AG10803 (cell line): ENCODE data around the gene MTNR1B.

Source experiments
- DNase-seq: peaks from one replicate; pipeline ENCODE4 v3.0.0; 2010; ENCODE audit warnings: low read depth
- H3K4me3 ChIP-seq: 2 replicates; pipeline ENCODE4 v1.5.1; 2011; ENCODE audit warnings: mild to moderate bottlenecking, low read length, control low read depth
- TF ChIP-seq, protein P1 (sequence below): conservative IDR thresholded peaks from 2 replicates; pipeline ENCODE4 v1.5.1; 2011; ENCODE audit warnings: mild to moderate bottlenecking, low read length, control low read depth, inconsistent platforms

Gene MTNR1B

DNA sequence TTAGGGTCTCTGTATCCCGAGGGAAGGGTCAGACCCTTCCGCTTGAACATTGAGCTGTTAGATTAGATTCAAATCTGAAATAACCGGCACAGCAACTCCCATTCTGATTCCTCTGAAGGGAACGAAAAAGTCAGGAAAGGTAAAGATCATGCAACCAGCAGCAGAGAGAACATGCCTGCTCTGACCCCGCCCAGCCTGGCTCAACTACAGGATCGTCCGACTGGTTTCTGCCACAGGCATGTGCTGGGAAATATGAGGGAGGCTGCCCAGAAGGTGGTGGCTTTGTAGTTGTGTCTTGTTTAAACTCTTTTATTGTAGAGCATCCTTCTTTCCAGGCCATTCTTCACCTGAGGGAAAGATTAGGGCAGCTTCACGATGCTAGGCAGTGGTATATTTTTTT lies 5.0 kb upstream of the MTNR1B start:
- no peak overlapping the region for H3K4me3 ChIP-seq
- no peak for DNase-seq
- TF ChIP-seq, protein P1, sequence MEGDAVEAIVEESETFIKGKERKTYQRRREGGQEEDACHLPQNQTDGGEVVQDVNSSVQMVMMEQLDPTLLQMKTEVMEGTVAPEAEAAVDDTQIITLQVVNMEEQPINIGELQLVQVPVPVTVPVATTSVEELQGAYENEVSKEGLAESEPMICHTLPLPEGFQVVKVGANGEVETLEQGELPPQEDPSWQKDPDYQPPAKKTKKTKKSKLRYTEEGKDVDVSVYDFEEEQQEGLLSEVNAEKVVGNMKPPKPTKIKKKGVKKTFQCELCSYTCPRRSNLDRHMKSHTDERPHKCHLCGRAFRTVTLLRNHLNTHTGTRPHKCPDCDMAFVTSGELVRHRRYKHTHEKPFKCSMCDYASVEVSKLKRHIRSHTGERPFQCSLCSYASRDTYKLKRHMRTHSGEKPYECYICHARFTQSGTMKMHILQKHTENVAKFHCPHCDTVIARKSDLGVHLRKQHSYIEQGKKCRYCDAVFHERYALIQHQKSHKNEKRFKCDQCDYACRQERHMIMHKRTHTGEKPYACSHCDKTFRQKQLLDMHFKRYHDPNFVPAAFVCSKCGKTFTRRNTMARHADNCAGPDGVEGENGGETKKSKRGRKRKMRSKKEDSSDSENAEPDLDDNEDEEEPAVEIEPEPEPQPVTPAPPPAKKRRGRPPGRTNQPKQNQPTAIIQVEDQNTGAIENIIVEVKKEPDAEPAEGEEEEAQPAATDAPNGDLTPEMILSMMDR = no peak

DNA sequence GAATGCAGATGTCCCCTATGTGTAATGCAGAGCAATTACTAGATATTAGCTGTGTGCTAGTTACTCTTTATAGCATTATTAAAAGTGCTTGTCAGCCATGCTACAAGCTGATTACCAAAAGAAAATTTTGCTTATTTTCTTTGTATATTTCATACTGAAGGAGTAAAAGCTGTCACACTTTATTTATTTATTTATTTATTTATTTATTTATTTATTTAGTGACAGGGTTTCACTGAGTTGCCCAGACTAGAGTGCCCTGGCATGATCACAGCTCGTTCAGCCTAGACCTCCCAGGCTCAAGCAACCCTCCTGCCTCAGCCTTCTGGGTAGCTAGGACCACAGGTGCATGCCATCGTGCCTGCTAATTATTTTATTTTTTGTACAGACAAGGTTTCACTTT lies 4.3 kb upstream of the MTNR1B start:
- DNase-seq = no peak
- H3K4me3 ChIP-seq = no peak overlapping the region
- TF ChIP-seq, protein P1 = no peak

DNA sequence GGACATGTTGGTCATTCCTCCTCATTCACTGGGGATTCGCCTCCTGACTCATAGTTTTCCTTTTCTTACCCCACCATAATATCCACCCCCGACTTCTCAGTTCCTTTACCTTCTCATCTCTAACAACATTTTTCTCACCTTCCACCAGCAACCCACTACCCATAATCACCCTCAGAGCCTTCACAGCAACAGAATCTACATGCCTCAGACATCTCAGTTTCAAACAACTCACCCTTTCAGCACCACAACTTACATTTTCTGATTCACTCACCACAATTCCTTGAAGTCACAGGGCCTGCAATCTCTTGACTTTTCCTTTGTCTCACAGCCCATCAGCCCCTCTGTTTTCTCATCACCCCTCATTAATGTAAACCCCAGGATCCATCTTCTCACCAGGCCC lies 2.3 kb upstream of the MTNR1B start:
- H3K4me3 ChIP-seq = no peak overlapping the region
- TF ChIP-seq, protein P1 = no peak
- DNase-seq = no peak

DNA sequence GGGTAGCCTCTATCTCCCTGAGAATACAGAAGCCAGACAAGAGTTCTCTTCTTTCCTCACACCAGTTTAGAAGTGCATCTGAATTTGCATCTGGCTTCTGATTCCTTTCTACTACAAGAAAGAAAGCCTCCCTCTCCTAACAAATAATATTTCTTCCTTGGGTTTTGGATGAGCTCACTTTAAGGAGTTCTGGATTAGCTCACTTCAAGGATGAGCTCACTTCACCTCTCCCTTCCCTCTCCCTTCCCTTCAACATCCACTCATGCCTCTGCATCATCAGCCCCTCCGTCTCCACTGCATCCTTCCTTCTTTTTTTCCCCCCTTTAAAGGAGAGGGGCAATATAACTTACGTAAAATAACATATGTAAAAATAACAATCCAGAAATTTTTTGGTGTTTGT lies 1.6 kb upstream of the MTNR1B start:
- TF ChIP-seq, protein P1 = no peak
- H3K4me3 ChIP-seq = no peak overlapping the region
- DNase-seq = no peak

DNA sequence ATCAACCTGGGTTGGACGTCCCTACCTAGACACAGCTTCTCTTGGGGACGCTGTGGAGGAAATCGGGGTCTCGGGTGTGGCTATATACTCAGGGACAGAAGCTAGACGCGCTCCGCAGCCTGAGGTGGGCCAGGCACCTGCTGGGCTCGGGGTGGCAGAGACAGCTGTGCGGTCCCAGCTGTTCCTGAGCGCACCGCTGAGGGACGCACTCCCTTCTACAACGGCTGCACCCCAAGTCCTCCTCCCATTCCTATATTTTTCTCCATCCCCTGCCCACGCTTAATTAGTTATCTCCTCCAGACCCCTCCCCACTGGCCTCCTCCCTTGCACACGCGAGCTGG lies 188 bp upstream of the MTNR1B start:
- H3K4me3 ChIP-seq = no peak overlapping the region
- DNase-seq = no peak

DNA sequence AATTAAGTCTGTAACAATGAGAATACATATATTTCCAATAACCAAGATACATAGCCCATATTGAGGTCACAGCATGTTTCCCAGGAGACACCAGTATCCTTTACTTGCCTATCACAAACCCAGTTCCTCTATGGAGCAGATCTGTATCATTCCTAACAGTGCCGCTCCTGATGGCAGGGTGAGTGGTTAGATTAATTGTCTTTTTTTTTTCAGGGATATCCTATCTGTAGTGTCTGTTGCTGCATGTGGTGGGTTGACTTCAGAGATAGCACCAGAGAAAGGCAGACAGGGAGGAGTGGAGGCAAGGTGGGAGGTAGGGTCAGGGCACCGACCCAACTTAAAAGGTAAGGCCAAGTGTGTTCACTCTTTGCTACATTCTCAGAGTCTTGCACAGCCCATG lies 2.8 kb downstream of the MTNR1B start:
- no peak overlapping the region for H3K4me3 ChIP-seq
- TF ChIP-seq, protein P1 = no peak
- no peak for DNase-seq

More for the DNA sequence above, 188 bp upstream of the MTNR1B start:
- TF ChIP-seq, protein P1 = no peak

DNA sequence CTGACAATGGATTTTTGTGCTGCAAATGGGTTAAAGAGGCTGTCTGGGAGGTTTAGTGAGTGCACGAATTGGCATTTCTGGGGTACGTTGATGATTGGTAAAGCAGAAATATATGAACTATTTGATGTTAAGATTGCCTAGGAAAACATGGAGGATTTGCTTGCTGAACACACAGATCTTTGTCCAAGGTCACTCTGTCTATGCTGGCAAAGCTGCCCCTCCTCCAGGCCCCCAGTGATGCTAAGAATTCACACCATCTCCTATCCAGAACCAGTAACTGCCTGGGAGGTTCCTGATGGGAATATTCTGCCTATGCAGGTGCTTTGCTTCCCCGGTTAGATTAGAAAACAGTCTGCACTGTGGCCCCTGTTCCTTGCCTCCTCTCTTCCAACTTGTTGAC lies 5.8 kb downstream of the MTNR1B start:
- H3K4me3 ChIP-seq = no peak overlapping the region
- no peak for DNase-seq
- TF ChIP-seq, protein P1 = no peak
